Fibroblast of lung (primary cell): Measurements from ENCODE around the gene RHBDD1. TPM values are rescaled to one million over a fixed set of nuclear protein-coding genes. Genes with fewer than 3 reads are reported as not detected.

ENCODE experiments used
- DNase-seq, 2 donors: peaks; one replicate each; pipeline versions ENCODE4 v3.0.0 to v3.0.0-alpha.2; 2010; ENCODE audit warnings: low read depth in 2 of 2
- H2AFZ ChIP-seq: 2 replicates; pipeline ENCODE4 v1.5.1; 2012; ENCODE audit warnings: low read length, control low read depth, inconsistent platforms
- H3K27ac ChIP-seq: 2 replicates; pipeline ENCODE4 v1.5.1; 2011; ENCODE audit warnings: low read length, control low read depth; ENCODE audit not compliant: insufficient read depth
- H3K27me3 ChIP-seq: 2 replicates; pipeline ENCODE4 v1.5.1; 2011; ENCODE audit warnings: mild to moderate bottlenecking, low read length; ENCODE audit not compliant: control insufficient read depth, insufficient read depth
- H3K36me3 ChIP-seq: 2 replicates; pipeline ENCODE4 v1.5.1; 2011; ENCODE audit warnings: low read length; ENCODE audit not compliant: control insufficient read depth, insufficient read depth
- H3K4me1 ChIP-seq: 2 replicates; pipeline ENCODE4 v1.5.1; 2011; ENCODE audit warnings: low read length; ENCODE audit not compliant: control insufficient read depth, insufficient read depth; ENCODE audit errors: extremely low read depth
- H3K4me2 ChIP-seq: 2 replicates; pipeline ENCODE4 v1.5.1; 2011; ENCODE audit warnings: low read length, control low read depth; ENCODE audit not compliant: insufficient read depth; ENCODE audit errors: extremely low read depth
- H3K4me3 ChIP-seq, 4 experiments: fragments of 200-600 bp in 1 of 4; sonication (generic) in 1 of 4; replicated peaks in 1 of 4; 2 replicates each; pipeline ENCODE4 v1.5.1; 2011 to 2016; ENCODE audit warnings: low read length in 4 of 4, low read depth in 3 of 4, mild to moderate bottlenecking in 3 of 4, control low read depth in 2 of 4, inconsistent platforms in 1 of 4, mixed read lengths in 1 of 4; ENCODE audit not compliant: insufficient read depth in 1 of 4; ENCODE audit errors: control extremely low read depth in 1 of 4
- H3K79me2 ChIP-seq: 2 replicates; pipeline ENCODE4 v1.5.1; 2012; ENCODE audit warnings: mild to moderate bottlenecking, low read length, inconsistent platforms; ENCODE audit not compliant: control insufficient read depth, insufficient read depth
- H3K9ac ChIP-seq: 2 replicates; pipeline ENCODE4 v1.5.1; 2011; ENCODE audit warnings: mild to moderate bottlenecking, low read length, control low read depth; ENCODE audit not compliant: insufficient read depth
- H3K9me3 ChIP-seq: 2 replicates; pipeline ENCODE4 v1.5.1; 2012; ENCODE audit warnings: low read depth, low read length; ENCODE audit not compliant: control insufficient read depth, insufficient read depth
- H4K20me1 ChIP-seq: 2 replicates; pipeline ENCODE4 v1.5.1; 2011; ENCODE audit warnings: low read length; ENCODE audit not compliant: control insufficient read depth, insufficient read depth; ENCODE audit errors: extremely low read depth
- CTCF ChIP-seq, 2 donors: IDR thresholded peaks in 1 of 2; conservative IDR thresholded peaks in 1 of 2; 1 replicate in 1 of 2; 2 replicates in 1 of 2; pipeline ENCODE4 v1.5.1; 2011 to 2012; ENCODE audit warnings: low read length in 2 of 2, control low read depth in 1 of 2, inconsistent platforms in 1 of 2, low read depth in 1 of 2, mild to moderate bottlenecking in 1 of 2
- EZH2 ChIP-seq: IDR thresholded peaks from 2 replicates; pipeline ENCODE4 v1.5.1; 2012; ENCODE audit warnings: low read length, control low read depth, mild to moderate bottlenecking; ENCODE audit errors: missing control alignments
- polyA plus RNA-seq, 2 donors: library from polyadenylated mRNA; depleted of rRNA in 1 of 2; stranded (reverse) in 1 of 2; unstranded in 1 of 2; fragments of >200 nt; gene quantifications; 2 replicates each; pipeline ENCODE4 v1.2.1, GENCODE V29; 2011 to 2012; ENCODE audit warnings: missing spikeins in 1 of 2
- total RNA-seq: library from RNA; depleted of rRNA; stranded (reverse); fragments of >200 nt; gene quantifications from 2 replicates; pipeline ENCODE4 v1.2.1, GENCODE V29; 2014

RHBDD1 gene
- total and polyA plus RNA-seq, 2 donors (not counting 1 experiment from before 2014, with no cell fraction given): 31.5 to 85.4 TPM

GRCh38 chr2:226873826-226874225 lies 38.0 kb downstream of the RHBDD1 start:
- no peaks in the 10 kb centered on the region for H3K9me3 ChIP-seq
- peaks cover 1% of the 10 kb centered on the region for H3K36me3 ChIP-seq
- no peak overlapping the region for H3K27ac ChIP-seq
- TF ChIP-seq EZH2: no peak
- TF ChIP-seq CTCF (conservative IDR thresholded peaks at IDR 0.05 in 1 of 2, IDR thresholded peaks at IDR 0.05 in 1 of 2; ENCODE audit: low read depth in 1 of 2, low read length in 2 of 2): no peak
- H3K79me2 ChIP-seq: no peaks in the 10 kb centered on the region
- H3K4me2 ChIP-seq: no peak overlapping the region
- H3K4me1 ChIP-seq: no peaks in the 10 kb centered on the region
- H3K27me3 ChIP-seq: no peaks in the 10 kb centered on the region
- no peak for DNase-seq
- no peaks in the 10 kb centered on the region for H4K20me1 ChIP-seq
- no peak overlapping the region for H3K9ac ChIP-seq
- no peak overlapping the region for H2AFZ ChIP-seq
- no peak overlapping the region for H3K4me3 ChIP-seq

- H3K4me2 ChIP-seq: no peak overlapping the region
- H3K27me3 ChIP-seq: no peaks in the 10 kb centered on the region
- H3K27ac ChIP-seq: no peak overlapping the region
- no peak overlapping the region for H2AFZ ChIP-seq
- H4K20me1 ChIP-seq: no peaks in the 10 kb centered on the region
- no peak overlapping the region for H3K9ac ChIP-seq
- no peaks in the 10 kb centered on the region for H3K4me1 ChIP-seq
- no peak for DNase-seq
- H3K9me3 ChIP-seq: no peaks in the 10 kb centered on the region
- H3K79me2 ChIP-seq: no peaks in the 10 kb centered on the region
- peaks cover under 1% of the 10 kb centered on the region for H3K36me3 ChIP-seq
- no peak for TF ChIP-seq CTCF (conservative IDR thresholded peaks at IDR 0.05 in 1 of 2, IDR thresholded peaks at IDR 0.05 in 1 of 2; ENCODE audit: low read depth in 1 of 2, low read length in 2 of 2)
- TF ChIP-seq EZH2: no peak
- no peak overlapping the region for H3K4me3 ChIP-seq
Observed at GRCh38 chr2:226874749-226875148, 38.9 kb downstream of the RHBDD1 start.

DNA sequence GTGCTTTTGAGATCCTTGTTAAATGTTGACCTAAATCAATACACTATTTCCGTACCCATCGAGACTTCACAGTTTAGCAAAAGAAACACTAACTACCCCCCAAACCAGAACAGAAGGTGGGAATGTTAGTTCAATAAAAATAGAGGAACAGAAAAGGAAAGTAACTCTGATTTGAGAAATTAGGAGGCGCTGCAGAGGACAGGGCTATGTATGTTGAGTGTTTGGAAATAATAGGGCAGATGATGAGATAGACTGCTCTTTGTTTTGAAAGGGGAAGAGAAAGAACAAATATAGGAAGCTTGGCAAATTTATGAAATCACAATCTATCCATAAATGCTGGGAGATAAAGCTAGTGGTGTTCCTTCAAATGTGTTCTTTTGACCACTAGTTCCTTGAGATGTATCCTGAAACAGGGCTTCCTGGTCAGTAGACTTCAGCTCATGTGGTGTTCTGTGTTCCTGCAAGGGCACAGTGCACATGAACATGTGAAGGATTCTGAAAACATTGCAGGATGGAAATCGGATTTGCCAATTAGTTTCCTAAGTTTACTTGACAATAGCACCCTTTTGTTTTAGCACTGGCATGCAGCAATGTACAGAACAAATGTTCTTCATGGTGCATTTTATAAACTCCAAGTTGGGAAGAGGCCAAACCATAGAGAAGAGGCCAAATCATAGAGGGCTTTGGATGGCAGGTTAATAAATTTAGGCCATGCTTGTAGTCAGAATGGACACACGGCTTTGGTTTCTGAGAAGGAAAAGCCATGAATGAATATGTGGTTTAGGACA lies 39.8 kb downstream of the RHBDD1 start:
- no peaks in the 10 kb centered on the region for H3K27me3 ChIP-seq
- H3K4me2 ChIP-seq: no peak overlapping the region
- no peaks in the 10 kb centered on the region for H3K36me3 ChIP-seq
- no peak overlapping the region for H3K9ac ChIP-seq
- H3K79me2 ChIP-seq: no peaks in the 10 kb centered on the region
- no peak overlapping the region for H3K27ac ChIP-seq
- no peak overlapping the region for H3K4me3 ChIP-seq
- no peaks in the 10 kb centered on the region for H3K9me3 ChIP-seq
- H3K4me1 ChIP-seq: no peaks in the 10 kb centered on the region
- no peak for DNase-seq
- no peaks in the 10 kb centered on the region for H4K20me1 ChIP-seq
- no peak overlapping the region for H2AFZ ChIP-seq
- no peak for TF ChIP-seq EZH2
- TF ChIP-seq CTCF (conservative IDR thresholded peaks at IDR 0.05 in 1 of 2, IDR thresholded peaks at IDR 0.05 in 1 of 2; ENCODE audit: low read depth in 1 of 2, low read length in 2 of 2): no peak
